Endothelial cell of umbilical vein (primary cell): ENCODE results near the gene CCR5AS.

Experiments used
- BruUV-seq: library from RNA; stranded (reverse); fragments of 400-500 nt; replicated peaks from 2 replicates; lab custom pipeline; 2021; lab: Mats Ljungman, UMichigan
- CTCF ChIA-PET: fragments of 300-600, 350-600 bp; sonication (Branson Sonifier 250); formaldehyde crosslinking; loops from one replicate; lab custom pipeline; 2021; ENCODE audit warnings: antibody characterized with exemption, inconsistent platforms; lab: Charles Lee
- POLR2A ChIA-PET: fragments of 300-600, 350-600 bp; sonication (Branson Sonifier 250); formaldehyde crosslinking; loops from one replicate; lab custom pipeline; 2021; ENCODE audit warnings: antibody characterized with exemption, inconsistent platforms; lab: Charles Lee
- DNase-seq: peaks from one replicate; pipeline ENCODE4 v3.0.0-alpha.2; 2011; ENCODE audit warnings: low read depth, low spot score
- FAIRE-seq: peaks from 2 replicates; lab custom pipeline; 2011; peaks lifted over from hg19 to GRCh38; lab: Jason Lieb, UNC
- H2AFZ ChIP-seq: 2 replicates; pipeline ENCODE4 v1.6.0; 2012; ENCODE audit warnings: low read depth, low read length, control low read depth, inconsistent platforms
- H3K27ac ChIP-seq: 2 replicates; pipeline ENCODE4 v1.5.1; 2011; ENCODE audit warnings: low read depth, mild to moderate bottlenecking, control low read depth, low read length, moderate library complexity; ENCODE audit not compliant: insufficient read depth
- H3K27me3 ChIP-seq, 2 experiments: 2 replicates each; pipeline versions ENCODE4 v1.6.0 to v1.6.1; 2011; ENCODE audit warnings: low read length in 2 of 2, mixed read lengths in 1 of 2; ENCODE audit not compliant: control insufficient read depth in 2 of 2, insufficient read depth in 2 of 2
- H3K36me3 ChIP-seq, 2 experiments: 2 replicates in 1 of 2; 3 replicates in 1 of 2; pipeline ENCODE4 v1.5.1; 2011; ENCODE audit warnings: low read length in 2 of 2, mild to moderate bottlenecking in 1 of 2, moderate library complexity in 1 of 2; ENCODE audit not compliant: control insufficient read depth in 2 of 2, insufficient read depth in 2 of 2; ENCODE audit errors: extremely low read depth in 1 of 2
- H3K4me1 ChIP-seq: 3 replicates; pipeline ENCODE4 v1.5.1; 2011; ENCODE audit warnings: mild to moderate bottlenecking, low read length; ENCODE audit not compliant: control insufficient read depth, insufficient read depth; ENCODE audit errors: extremely low read depth
- H3K4me2 ChIP-seq: 2 replicates; pipeline ENCODE4 v1.6.1; 2011; ENCODE audit warnings: low read length, control low read depth, mixed read lengths; ENCODE audit not compliant: insufficient read depth
- H3K4me3 ChIP-seq, 3 experiments: fragments of 200-600 bp in 1 of 3; sonication (generic), shearing (Covaris generic) in 1 of 3; replicated peaks in 1 of 3; 2 replicates each; pipeline ENCODE4 v1.5.1; 2011 to 2016; ENCODE audit warnings: control low read depth in 3 of 3, low read length in 3 of 3, mild to moderate bottlenecking in 2 of 3, inconsistent platforms in 1 of 3, low read depth in 1 of 3, moderate library complexity in 1 of 3; ENCODE audit not compliant: insufficient read depth in 1 of 3
- H3K79me2 ChIP-seq: 2 replicates; pipeline ENCODE4 v1.6.0; 2012; ENCODE audit warnings: low read length, inconsistent platforms; ENCODE audit not compliant: control insufficient read depth, insufficient read depth
- H3K9ac ChIP-seq: replicated peaks from 2 replicates; pipeline ENCODE3; 2011; ENCODE audit warnings: low read length, control low read depth; ENCODE audit not compliant: insufficient read depth; ENCODE audit errors: extremely low read depth
- H3K9me1 ChIP-seq: replicated peaks from 3 replicates; pipeline ENCODE4 v1.6.0; 2011; ENCODE audit warnings: mild to moderate bottlenecking, low read length; ENCODE audit not compliant: control insufficient read depth, insufficient read depth; ENCODE audit errors: extremely low read depth
- H3K9me3 ChIP-seq: replicated peaks from 2 replicates; pipeline ENCODE4 v1.5.1; 2012; ENCODE audit warnings: low read length, inconsistent platforms; ENCODE audit not compliant: control insufficient read depth, insufficient read depth
- H4K20me1 ChIP-seq: replicated peaks from 2 replicates; pipeline ENCODE3; 2011; ENCODE audit warnings: mild to moderate bottlenecking, low read length; ENCODE audit not compliant: control insufficient read depth, insufficient read depth; ENCODE audit errors: extremely low read depth
- CTCF ChIP-seq, 2 donors: IDR thresholded peaks; 1 replicate in 1 of 2; 2 replicates in 1 of 2; pipeline ENCODE4 v1.5.1; 2011; ENCODE audit warnings: low read length in 2 of 2, mild to moderate bottlenecking in 2 of 2, moderate library complexity in 2 of 2, control low read depth in 1 of 2, inconsistent platforms in 1 of 2, low read depth in 1 of 2; ENCODE audit not compliant: insufficient read depth in 1 of 2; ENCODE audit errors: extremely low read depth in 1 of 2
- FOS ChIP-seq: IDR thresholded peaks from 2 replicates; pipeline ENCODE4 v1.6.1; 2011; ENCODE audit warnings: mild to moderate bottlenecking, low read length, moderate library complexity, borderline replicate concordance; ENCODE audit not compliant: insufficient read depth
- JUN ChIP-seq: IDR thresholded peaks from 2 replicates; pipeline ENCODE4 v1.6.1; 2011; ENCODE audit warnings: borderline replicate concordance, low read depth; ENCODE audit not compliant: insufficient read length, insufficient read depth
- MAX ChIP-seq: IDR thresholded peaks from 2 replicates; pipeline ENCODE4 v1.6.1; 2011; ENCODE audit not compliant: insufficient read depth, insufficient read length
- MYC ChIP-seq: IDR thresholded peaks from one replicate; pipeline ENCODE4 v1.6.1; 2011; ENCODE audit warnings: mild to moderate bottlenecking, low read depth, low read length
- POLR2A ChIP-seq: IDR thresholded peaks from 2 replicates; pipeline ENCODE4 v1.6.1; 2012; ENCODE audit warnings: low read depth, mild to moderate bottlenecking, control low read depth, low read length
- POLR2AphosphoS5 ChIP-seq: IDR thresholded peaks from 2 replicates; pipeline ENCODE4 v1.6.1; 2012; ENCODE audit warnings: low read depth, mild to moderate bottlenecking, control low read depth, low read length, moderate library complexity; ENCODE audit not compliant: insufficient read depth
- dilution Hi-C: fragments of 300-500 bp; cut with MboI; formaldehyde crosslinking; loops from one replicate; pipeline ENCODE4 v1.15.0; 2019; ENCODE audit warnings: low sequenced_read_pairs; ENCODE audit not compliant: extremely low pct_ligation_motif_present
- intact Hi-C: fragments of 100-400 bp; cut with micrococcal nuclease; formaldehyde crosslinking; loops from one replicate; pipeline ENCODE4 v1.10.0; 2022

CCR5AS gene

GRCh38 chr3:46354478-46354877 lies 52.4 kb downstream of the CCR5AS start:
- ChIA-PET POLR2A (no interaction called here), CTCF (interaction anchor here (0.9 kb wide), 1 partner anchor 73 kb away, joined by 4 read pairs; no protein-coding TSS in a partner anchor)
- no peaks in the 10 kb centered on the region for H3K9me1 ChIP-seq
- H4K20me1 ChIP-seq = no peaks in the 10 kb centered on the region
- no peak overlapping the region for H2AFZ ChIP-seq
- H3K4me1 ChIP-seq = no peaks in the 10 kb centered on the region
- intact Hi-C loops (no loop called here), dilution Hi-C loops (no loop called here)
- no peaks in the 10 kb centered on the region for H3K9me3 ChIP-seq
- no peak for TF ChIP-seq POLR2AphosphoS5
- no peak for TF ChIP-seq MAX
- no peak for TF ChIP-seq FOS
- no peak for TF ChIP-seq POLR2A
- TF ChIP-seq JUN = no peak
- TF ChIP-seq CTCF (IDR thresholded peaks at IDR 0.05; ENCODE audit: extremely low read depth in 1 of 2, insufficient read depth in 1 of 2, low read depth in 1 of 2, low read length in 2 of 2) = no peak
- TF ChIP-seq MYC = no peak
- no peak overlapping the region for H3K9ac ChIP-seq
- H3K27ac ChIP-seq = no peak overlapping the region
- H3K4me2 ChIP-seq = no peak overlapping the region
- peaks cover 7 to 8% of the 10 kb centered on the region in 2 experiments for H3K27me3 ChIP-seq
- H3K36me3 ChIP-seq = no peaks in the 10 kb centered on the region
- BruUV-seq = no TSS peak
- no peak for FAIRE-seq
- no peaks in the 10 kb centered on the region for H3K79me2 ChIP-seq
- DNase-seq = no peak
- no peak overlapping the region for H3K4me3 ChIP-seq
